Thoracic aorta (tissue), 2 donors: ENCODE measurements around the gene DAAM2. TPM values are rescaled to one million over a fixed set of nuclear protein-coding genes. Genes with fewer than 3 reads are reported as not detected.
A peak's percentile ranks its signal among the peaks of the same experiment; 100 is the strongest.

ENCODE experiments used
- ATAC-seq: fragments of 150-250 bp; one replicate; pipeline ENCODE4 v1.8.0; 2017; ENCODE audit warnings: low read depth; ENCODE audit not compliant: insufficient number of reproducible peaks, low FRiP score
- DNase-seq: peaks from one replicate; pipeline ENCODE4 v3.0.0-alpha.2; 2020; ENCODE audit warnings: low spot score
- H3K27ac ChIP-seq, 2 donors: fragments of 200-600 bp; sonication (generic); 1 replicate in 1 of 2; 2 replicates in 1 of 2; pipeline ENCODE4 v1.5.1; 2016; ENCODE audit warnings: mild to moderate bottlenecking in 2 of 2, moderate library complexity in 2 of 2
- H3K27me3 ChIP-seq: fragments of 200-600 bp; sonication (generic); replicated peaks from 2 replicates; pipeline ENCODE4 v1.6.0; 2016; ENCODE audit warnings: mild to moderate bottlenecking; ENCODE audit not compliant: insufficient read depth
- H3K36me3 ChIP-seq: fragments of 200-600 bp; sonication (generic); one replicate; pipeline ENCODE4 v1.5.1; 2016
- H3K4me1 ChIP-seq, 2 donors: fragments of 200-600 bp; sonication (generic); 1 replicate in 1 of 2; 2 replicates in 1 of 2; pipeline versions ENCODE4 v1.5.1 to v1.6.0; 2016; ENCODE audit warnings: low read depth in 2 of 2, mild to moderate bottlenecking in 1 of 2; ENCODE audit not compliant: control insufficient read depth in 1 of 2
- H3K4me3 ChIP-seq: fragments of 200-600 bp; sonication (generic); 2 replicates; pipeline ENCODE4 v1.5.1; 2016; ENCODE audit warnings: mild to moderate bottlenecking
- H3K9me3 ChIP-seq: fragments of 200-600 bp; sonication (generic); 2 replicates; pipeline ENCODE4 v1.5.1; 2016
- total RNA-seq, 2 donors: library from RNA; depleted of rRNA; stranded (reverse); fragments of >200 nt; gene quantifications; one replicate each; pipeline versions ENCODE4 v1.1.0 to v1.2.3, GENCODE V29; 2016
- TF ChIP-seq, protein P1 (sequence below): fragments of 200-600 bp; sonication (generic); IDR thresholded peaks from one replicate; pipeline ENCODE4 v1.5.1; 2019; ENCODE audit warnings: antibody characterized with exemption

The DAAM2 gene
- total RNA-seq, 2 donors from 2014 or later = 61.5 to 71.5 TPM

DNA sequence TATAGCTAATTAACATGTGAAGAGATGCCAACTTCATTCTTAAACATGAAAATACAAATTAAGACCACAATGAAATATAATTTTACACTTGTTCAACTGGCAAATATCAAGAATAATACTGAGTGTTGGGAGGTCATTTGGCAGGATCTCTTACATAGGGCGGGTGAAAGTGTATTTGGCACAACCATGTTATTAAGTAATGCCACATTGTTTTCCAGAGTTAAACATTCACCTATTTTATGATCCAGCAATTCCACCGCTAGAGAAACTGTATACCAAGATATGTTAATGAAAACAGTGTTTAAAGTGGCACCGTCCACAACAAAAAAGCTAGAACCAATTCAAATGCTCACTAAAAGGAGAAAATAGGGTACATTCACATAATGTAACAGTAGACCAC is 128.0 kb downstream of the DAAM2 start:
- Histone ChIP-seq H3K36me3 (peaks cover 30% of the 10 kb centered on the region), H3K27ac (no peak overlapping the region), H3K4me1 (peaks cover 9 to 21% of the 10 kb centered on the region in 2 donors), H3K27me3 (no peaks in the 10 kb centered on the region), H3K4me3 (no peak overlapping the region), H3K9me3 (no peaks in the 10 kb centered on the region)
- no peak for ATAC-seq
- TF ChIP-seq, protein P1, sequence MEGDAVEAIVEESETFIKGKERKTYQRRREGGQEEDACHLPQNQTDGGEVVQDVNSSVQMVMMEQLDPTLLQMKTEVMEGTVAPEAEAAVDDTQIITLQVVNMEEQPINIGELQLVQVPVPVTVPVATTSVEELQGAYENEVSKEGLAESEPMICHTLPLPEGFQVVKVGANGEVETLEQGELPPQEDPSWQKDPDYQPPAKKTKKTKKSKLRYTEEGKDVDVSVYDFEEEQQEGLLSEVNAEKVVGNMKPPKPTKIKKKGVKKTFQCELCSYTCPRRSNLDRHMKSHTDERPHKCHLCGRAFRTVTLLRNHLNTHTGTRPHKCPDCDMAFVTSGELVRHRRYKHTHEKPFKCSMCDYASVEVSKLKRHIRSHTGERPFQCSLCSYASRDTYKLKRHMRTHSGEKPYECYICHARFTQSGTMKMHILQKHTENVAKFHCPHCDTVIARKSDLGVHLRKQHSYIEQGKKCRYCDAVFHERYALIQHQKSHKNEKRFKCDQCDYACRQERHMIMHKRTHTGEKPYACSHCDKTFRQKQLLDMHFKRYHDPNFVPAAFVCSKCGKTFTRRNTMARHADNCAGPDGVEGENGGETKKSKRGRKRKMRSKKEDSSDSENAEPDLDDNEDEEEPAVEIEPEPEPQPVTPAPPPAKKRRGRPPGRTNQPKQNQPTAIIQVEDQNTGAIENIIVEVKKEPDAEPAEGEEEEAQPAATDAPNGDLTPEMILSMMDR = no peak
- no peak for DNase-seq

DNA sequence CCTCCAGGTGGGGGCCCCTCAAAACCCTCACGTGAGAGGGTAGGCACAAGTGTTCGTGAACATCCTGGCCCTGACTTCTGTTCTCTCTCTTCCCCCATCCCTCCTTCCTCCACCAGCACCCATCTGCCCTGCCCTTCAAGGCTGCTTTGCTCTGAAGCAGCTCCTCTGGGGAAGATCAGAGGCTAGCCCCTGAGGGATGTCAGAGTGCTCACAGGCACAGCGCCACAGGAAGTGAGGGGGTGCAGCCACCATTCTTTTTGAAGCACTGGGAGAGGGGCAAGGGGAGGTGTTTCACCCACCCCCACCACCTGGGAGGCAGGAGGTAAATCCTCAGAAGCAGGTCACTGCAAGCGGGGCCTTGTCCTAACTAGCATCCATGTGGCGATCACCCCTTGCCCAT is 130.6 kb downstream of the DAAM2 start:
- Histone ChIP-seq H3K36me3 (peaks cover 25% of the 10 kb centered on the region), H3K27me3 (no peaks in the 10 kb centered on the region), H3K4me1 (peaks cover 13 to 33% of the 10 kb centered on the region in 2 donors), H3K4me3 (no peak overlapping the region), H3K9me3 (no peaks in the 10 kb centered on the region), H3K27ac (peak overlapping the region; percentile 1 to 27)
- TF ChIP-seq, protein P1 = no peak
- ATAC-seq (no peak), DNase-seq (no peak)

DNA sequence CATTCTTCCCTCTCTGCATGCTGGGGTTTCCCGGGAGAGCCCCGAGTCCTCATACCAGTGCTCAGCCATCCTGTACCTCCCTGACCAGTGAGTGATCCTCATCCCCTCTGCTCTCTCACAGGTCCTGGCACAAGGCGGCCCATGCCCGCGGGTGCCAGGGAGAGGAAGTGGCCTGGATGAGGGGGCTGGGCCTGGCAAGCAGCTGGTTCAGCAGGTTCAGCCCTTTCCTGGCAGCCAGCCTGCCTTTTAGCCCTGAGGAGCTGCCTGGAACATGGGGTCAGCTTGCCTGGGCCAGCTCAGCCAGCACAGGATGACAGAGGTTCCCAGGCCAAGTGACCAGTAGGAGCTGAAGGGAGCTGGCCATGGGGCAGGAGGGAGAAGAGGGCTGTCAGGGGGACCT is 131.2 kb downstream of the DAAM2 start:
- no peaks in the 10 kb centered on the region for H3K27me3 ChIP-seq
- peak overlapping the region; percentile 1 to 27 for H3K27ac ChIP-seq
- TF ChIP-seq, protein P1 = no peak
- ATAC-seq = no peak
- no peaks in the 10 kb centered on the region for H3K9me3 ChIP-seq
- peaks cover 13 to 39% of the 10 kb centered on the region in 2 donors for H3K4me1 ChIP-seq
- H3K36me3 ChIP-seq = peaks cover 25% of the 10 kb centered on the region
- DNase-seq = peak; percentile 73
- no peak overlapping the region for H3K4me3 ChIP-seq

DNA sequence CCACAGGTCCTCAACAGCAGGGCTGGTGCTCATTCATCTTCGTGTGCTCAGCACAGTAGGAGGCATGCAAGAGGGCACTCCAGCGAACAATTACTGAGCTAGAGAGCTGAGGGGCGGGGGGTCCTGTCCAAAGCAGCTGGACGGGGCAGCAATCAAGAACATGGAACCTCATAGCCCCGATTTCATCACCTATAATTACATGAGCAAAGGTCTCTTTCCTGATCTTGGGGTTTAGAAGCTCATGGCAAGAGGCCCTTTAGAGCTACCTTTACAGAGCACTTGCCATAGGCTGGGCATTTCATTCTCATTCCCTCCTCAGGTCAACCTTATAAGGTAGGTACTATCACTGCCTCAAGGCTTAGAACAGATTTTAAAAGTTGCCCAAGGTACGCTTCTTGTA is 131.7 kb downstream of the DAAM2 start:
- H3K27me3 ChIP-seq = no peaks in the 10 kb centered on the region
- peaks cover 25% of the 10 kb centered on the region for H3K36me3 ChIP-seq
- ATAC-seq = no peak
- no peaks in the 10 kb centered on the region for H3K9me3 ChIP-seq
- H3K27ac ChIP-seq = peak overlapping the region in 1 of 2 donors; percentile 27
- TF ChIP-seq, protein P1 = no peak
- H3K4me3 ChIP-seq = no peak overlapping the region
- H3K4me1 ChIP-seq = peaks cover 15 to 43% of the 10 kb centered on the region in 2 donors
- no peak for DNase-seq

DNA sequence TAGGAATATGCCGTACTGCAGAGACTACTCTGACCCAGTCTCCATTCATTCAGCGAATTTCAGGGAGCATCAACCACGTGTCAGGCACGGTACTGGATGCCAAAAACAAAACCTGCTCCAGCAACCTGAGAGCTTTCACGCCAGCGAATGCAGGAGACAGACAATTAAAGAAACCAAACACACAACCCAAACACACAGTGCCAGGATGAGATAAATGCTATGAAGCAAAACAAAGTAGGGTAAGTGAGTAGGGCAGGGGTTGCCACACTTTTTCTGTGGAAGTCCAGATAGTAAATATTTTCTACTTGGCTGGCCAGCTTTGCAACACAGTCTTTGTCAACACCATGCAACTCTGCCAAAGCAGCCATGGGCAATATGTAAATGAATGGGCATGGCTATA is 132.1 kb downstream of the DAAM2 start:
- TF ChIP-seq, protein P1 = no peak
- ATAC-seq = no peak
- DNase-seq = no peak
- peaks cover 18 to 48% of the 10 kb centered on the region in 2 donors for H3K4me1 ChIP-seq
- no peaks in the 10 kb centered on the region for H3K9me3 ChIP-seq
- H3K36me3 ChIP-seq = peaks cover 25% of the 10 kb centered on the region
- no peak overlapping the region for H3K4me3 ChIP-seq
- no peak overlapping the region for H3K27ac ChIP-seq
- no peaks in the 10 kb centered on the region for H3K27me3 ChIP-seq
